HEK293T (cell line): ENCODE measurements around the gene FGFR2.

Source experiments
- CTCF ChIA-PET: fragments of 350-600 bp; formaldehyde crosslinking; extraction: SDS; loops from one replicate; lab custom pipeline; 2021; ENCODE audit warnings: antibody characterized with exemption, inconsistent platforms; lab: Yijun Ruan, JAX
- POLR2A ChIA-PET: fragments of 350-600 bp; formaldehyde crosslinking; extraction: SDS; loops from one replicate; lab custom pipeline; 2020; ENCODE audit warnings: antibody characterized with exemption, inconsistent platforms; lab: Yijun Ruan, JAX
- DNase-seq: peaks from one replicate; pipeline ENCODE4 v3.0.0; 2012; ENCODE audit warnings: mixed read lengths; ENCODE audit errors: extremely low spot score
- ARNT ChIP-seq: fragments of 450-650 bp; IDR thresholded peaks from 2 replicates; pipeline ENCODE4 v1.6.1; 2017; ENCODE audit warnings: mild to moderate bottlenecking
- BHLHE40 ChIP-seq: fragments of 450-650 bp; IDR thresholded peaks from 2 replicates; pipeline ENCODE4 v1.6.1; 2016; ENCODE audit warnings: mild to moderate bottlenecking, moderate library complexity, borderline replicate concordance
- CTBP1 ChIP-seq: fragments of 450-650 bp; IDR thresholded peaks from 2 replicates; pipeline ENCODE4 v1.6.1; 2016; ENCODE audit warnings: borderline replicate concordance
- ELF4 ChIP-seq: fragments of 450-650 bp; IDR thresholded peaks from 2 replicates; pipeline ENCODE4 v1.6.1; 2017; ENCODE audit warnings: antibody characterized with exemption
- FOXA1 ChIP-seq: fragments of 450-650 bp; IDR thresholded peaks from 2 replicates; pipeline ENCODE4 v1.6.1; 2016; ENCODE audit warnings: mild to moderate bottlenecking
- FOXK2 ChIP-seq: fragments of 450-650 bp; IDR thresholded peaks from 2 replicates; pipeline ENCODE4 v1.6.1; 2016; ENCODE audit warnings: mild to moderate bottlenecking
- FOXM1 ChIP-seq: fragments of 450-650 bp; IDR thresholded peaks from 2 replicates; pipeline ENCODE4 v1.6.1; 2017; ENCODE audit warnings: mild to moderate bottlenecking, borderline replicate concordance
- HDGF ChIP-seq: fragments of 450-650 bp; IDR thresholded peaks from 2 replicates; pipeline ENCODE4 v1.6.1; 2017; ENCODE audit warnings: antibody characterized with exemption, borderline replicate concordance
- L3MBTL2 ChIP-seq: fragments of 450-650 bp; conservative IDR thresholded peaks from 2 replicates; pipeline ENCODE4 v1.6.1; 2016; ENCODE audit warnings: mild to moderate bottlenecking
- LEF1 ChIP-seq: fragments of 450-650 bp; IDR thresholded peaks from 2 replicates; pipeline ENCODE4 v1.6.1; 2017; ENCODE audit warnings: mild to moderate bottlenecking, borderline replicate concordance
- NFRKB ChIP-seq: fragments of 450-650 bp; IDR thresholded peaks from 2 replicates; pipeline ENCODE4 v1.6.1; 2016; ENCODE audit warnings: mild to moderate bottlenecking, moderate library complexity
- SP1 ChIP-seq: fragments of 450-650 bp; IDR thresholded peaks from 2 replicates; pipeline ENCODE4 v1.6.1; 2017
- SUZ12 ChIP-seq: fragments of 450-650 bp; IDR thresholded peaks from 2 replicates; pipeline ENCODE4 v1.6.1; 2016; ENCODE audit warnings: mild to moderate bottlenecking
- TARDBP ChIP-seq: fragments of 450-650 bp; IDR thresholded peaks from 2 replicates; pipeline ENCODE4 v1.6.1; 2016
- ZNF384 ChIP-seq: fragments of 450-650 bp; IDR thresholded peaks from 2 replicates; pipeline ENCODE4 v1.6.1; 2016
- TF ChIP-seq, protein P1 (sequence below): fragments of 450-650 bp; IDR thresholded peaks from 2 replicates; pipeline ENCODE4 v1.6.1; 2016

The FGFR2 gene

GRCh38 chr10:121462281-121462680 is 136.0 kb downstream of the FGFR2 start:
- CTCF ChIA-PET: no interaction called here
- POLR2A ChIA-PET: no interaction called here

DNA sequence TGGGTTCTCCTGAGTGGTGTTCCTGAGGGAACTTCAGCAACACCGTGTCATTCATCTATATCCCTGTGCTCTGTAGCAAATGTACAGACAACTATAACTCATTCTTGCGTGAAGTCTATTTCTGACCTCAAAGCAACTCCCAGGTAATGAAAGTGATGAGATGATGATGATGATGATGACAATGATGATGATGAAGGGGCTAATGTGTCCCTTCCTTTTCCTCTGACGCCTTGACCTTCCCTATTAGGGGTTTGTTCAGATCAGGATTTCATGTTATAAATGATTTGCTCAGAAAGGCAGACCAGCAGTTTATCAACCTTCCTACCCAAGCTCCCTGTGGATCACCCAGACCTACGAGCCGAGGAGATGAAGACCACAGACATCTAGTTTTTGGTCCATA is 136.9 kb downstream of the FGFR2 start:
- no peak for DNase-seq
- POLR2A ChIA-PET: no interaction called here
- CTCF ChIA-PET: no interaction called here
- TF ChIP-seq LEF1 (no peak), TARDBP (no peak), FOXM1 (no peak), FOXK2 (no peak), HDGF (no peak), ARNT (no peak), CTBP1 (no peak), L3MBTL2 (no peak), FOXA1 (no peak), ELF4 (no peak)
- TF ChIP-seq, protein P1, sequence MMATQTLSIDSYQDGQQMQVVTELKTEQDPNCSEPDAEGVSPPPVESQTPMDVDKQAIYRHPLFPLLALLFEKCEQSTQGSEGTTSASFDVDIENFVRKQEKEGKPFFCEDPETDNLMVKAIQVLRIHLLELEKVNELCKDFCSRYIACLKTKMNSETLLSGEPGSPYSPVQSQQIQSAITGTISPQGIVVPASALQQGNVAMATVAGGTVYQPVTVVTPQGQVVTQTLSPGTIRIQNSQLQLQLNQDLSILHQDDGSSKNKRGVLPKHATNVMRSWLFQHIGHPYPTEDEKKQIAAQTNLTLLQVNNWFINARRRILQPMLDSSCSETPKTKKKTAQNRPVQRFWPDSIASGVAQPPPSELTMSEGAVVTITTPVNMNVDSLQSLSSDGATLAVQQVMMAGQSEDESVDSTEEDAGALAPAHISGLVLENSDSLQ: no peak

More at GRCh38 chr10:121462281-121462680, 136.0 kb downstream of the FGFR2 start:
- no peak for TF ChIP-seq NFRKB
- no peak for TF ChIP-seq FOXM1
- no peak for TF ChIP-seq SUZ12
- TF ChIP-seq LEF1: no peak
- TF ChIP-seq HDGF: no peak
- TF ChIP-seq, protein P1: no peak
- TF ChIP-seq FOXK2: no peak
- no peak for TF ChIP-seq SP1
- TF ChIP-seq TARDBP: no peak
- no peak for TF ChIP-seq CTBP1
- no peak for TF ChIP-seq ARNT
- TF ChIP-seq BHLHE40: no peak
- no peak for TF ChIP-seq ZNF384
- TF ChIP-seq L3MBTL2: no peak
- no peak for DNase-seq

DNA sequence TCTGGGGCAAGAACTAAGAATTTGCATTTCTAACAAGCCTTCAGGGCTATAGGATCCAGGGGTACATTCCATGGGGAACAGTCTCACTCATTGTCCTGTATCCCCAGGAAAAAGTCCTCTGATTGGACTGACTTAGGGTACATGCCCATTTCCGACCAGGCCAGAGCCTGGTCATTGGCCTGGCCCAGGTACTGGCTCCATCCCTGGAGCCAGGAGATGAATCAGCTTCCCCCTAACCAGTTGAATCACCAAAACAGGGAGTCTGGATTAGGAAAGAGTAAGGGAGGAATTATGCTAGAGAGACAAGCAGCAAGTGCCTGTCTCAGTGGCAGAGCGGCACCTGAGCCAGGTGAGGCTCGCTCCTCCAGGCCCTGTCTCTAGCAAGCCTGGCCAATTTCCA is 137.5 kb downstream of the FGFR2 start:
- no peak for DNase-seq
- CTCF ChIA-PET: no interaction called here
- POLR2A ChIA-PET: no interaction called here
- TF ChIP-seq FOXA1: no peak
- TF ChIP-seq LEF1: no peak
- TF ChIP-seq TARDBP: no peak
- no peak for TF ChIP-seq SP1
- TF ChIP-seq L3MBTL2: no peak

DNA sequence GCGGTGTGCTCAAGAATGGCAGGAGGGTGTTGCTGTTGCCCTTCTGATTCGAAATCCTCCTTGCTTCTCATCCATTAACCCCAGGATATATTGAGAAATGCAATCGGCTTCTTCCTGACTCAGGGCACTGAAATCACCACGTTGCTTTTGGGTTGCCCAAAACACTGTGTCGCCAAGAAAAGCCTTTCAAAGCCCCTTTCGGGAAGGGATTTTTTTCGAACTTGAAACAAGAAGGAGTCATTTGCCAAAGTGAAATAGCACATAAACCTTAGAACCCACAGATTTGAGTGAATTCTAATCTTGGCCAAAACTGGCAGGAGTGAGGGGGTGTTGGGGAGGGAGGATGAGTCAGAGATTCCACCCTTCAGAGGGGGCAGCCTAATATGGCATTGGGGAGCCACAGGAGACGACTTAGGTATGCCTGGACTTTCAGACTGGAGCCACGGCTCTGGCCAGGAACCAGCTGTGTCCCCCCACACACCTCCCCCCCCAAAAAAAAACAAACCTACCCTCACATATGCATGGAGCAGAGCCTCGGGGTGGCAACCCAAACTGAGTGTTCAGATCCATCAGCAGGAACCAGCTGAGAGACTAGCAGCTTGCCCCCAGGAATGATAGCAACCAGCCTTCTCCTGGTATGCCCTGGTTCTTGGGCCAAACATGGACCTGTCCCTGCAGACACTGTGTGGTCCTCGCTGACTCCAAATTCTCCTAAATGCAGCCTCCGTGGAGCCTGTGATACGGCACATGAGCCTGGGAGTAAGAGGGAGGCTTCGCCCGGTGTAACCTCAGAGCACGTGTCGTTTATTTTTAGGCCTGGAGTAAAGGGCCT is 138.4 kb downstream of the FGFR2 start:
- DNase-seq: no peak
- ChIA-PET POLR2A (no interaction called here), CTCF (interaction anchor here (0.6 kb wide), 1 partner anchor 42 kb away, joined by 4 read pairs; no protein-coding TSS in a partner anchor)
- TF ChIP-seq ZNF384: no peak
- TF ChIP-seq L3MBTL2: no peak
- no peak for TF ChIP-seq SUZ12
- TF ChIP-seq SP1: no peak
- no peak for TF ChIP-seq ARNT

DNA sequence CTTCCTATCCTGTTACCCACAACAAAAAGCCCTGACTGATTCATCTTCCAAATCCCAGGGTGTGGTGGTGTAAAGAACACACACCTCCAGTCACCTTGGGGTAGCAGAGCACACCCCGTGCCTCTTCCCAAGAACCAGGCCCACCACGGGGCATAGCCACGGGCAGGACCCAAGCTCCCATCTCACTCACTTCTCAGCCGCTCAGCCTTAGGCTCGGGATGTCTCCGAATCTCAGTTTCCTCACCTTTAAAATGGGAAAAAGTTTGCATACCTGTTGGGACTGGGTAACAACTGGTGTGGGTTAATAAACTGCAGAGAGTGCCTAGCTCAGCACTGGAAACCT is 139.0 kb downstream of the FGFR2 start:
- CTCF ChIA-PET: no interaction called here
- no peak for DNase-seq
- POLR2A ChIA-PET: no interaction called here
- TF ChIP-seq TARDBP: no peak
- TF ChIP-seq, protein P1: no peak
- TF ChIP-seq NFRKB: no peak
- no peak for TF ChIP-seq LEF1
- TF ChIP-seq FOXM1: no peak
- no peak for TF ChIP-seq CTBP1
- TF ChIP-seq ARNT: no peak
- TF ChIP-seq SP1: no peak
- TF ChIP-seq L3MBTL2: no peak
- TF ChIP-seq SUZ12: no peak
- TF ChIP-seq HDGF: no peak
- TF ChIP-seq FOXA1: no peak
- no peak for TF ChIP-seq ZNF384
- no peak for TF ChIP-seq ELF4
- no peak for TF ChIP-seq FOXK2
- TF ChIP-seq BHLHE40: no peak

- DNase-seq: no peak
- no peak for TF ChIP-seq HDGF
- no peak for TF ChIP-seq FOXM1
- no peak for TF ChIP-seq TARDBP
- TF ChIP-seq SUZ12: no peak
- no peak for TF ChIP-seq ARNT
- TF ChIP-seq, protein P1: no peak
- ChIA-PET POLR2A (no interaction called here), CTCF (interaction anchor here (0.5 to 0.7 kb wide), 3 partner anchors 35 to 531 kb away, joined by 3 to 6 read pairs (median 3); no protein-coding TSS in a partner anchor)
Measured at GRCh38 chr10:121457729-121458128, 140.5 kb downstream of the FGFR2 start.
